ENCODE measurements around the gene FAM149A. TPM values are rescaled to one million over a fixed set of nuclear protein-coding genes. Genes with fewer than 3 reads are reported as not detected.

Gene FAM149A
- total RNA-seq, 1 experiment from 2014 or later, result 8.9 TPM

- TF ChIP-seq ATF3 (IDR thresholded peaks at IDR 0.05) (no peak), POLR2AphosphoS5 (IDR thresholded peaks at IDR 0.05; ENCODE audit: low read depth, low read length) (peak; percentile 31; the same call in 1 of the 2 replicates), ZBTB33 (IDR thresholded peaks at IDR 0.05; ENCODE audit: extremely low read depth, insufficient replicate concordance, low read length) (no peak), FOSL1 (IDR thresholded peaks at IDR 0.05; ENCODE audit: low read depth) (no peak), ZNF274 (IDR thresholded peaks at IDR 0.05; ENCODE audit: low read depth, low read length) (no peak), RAD21 (IDR thresholded peaks at IDR 0.05; ENCODE audit: low read depth) (peak; percentile 67), POLR2A (IDR thresholded peaks at IDR 0.05; ENCODE audit: borderline replicate concordance, extremely low read depth, insufficient read depth, insufficient read length) (no peak), SIN3A (IDR thresholded peaks at IDR 0.05; ENCODE audit: low read depth) (no peak), JUND (IDR thresholded peaks at IDR 0.05) (no peak), TCF7L2 (IDR thresholded peaks at IDR 0.05; ENCODE audit: borderline replicate concordance, extremely low read depth, insufficient read depth, insufficient read length) (no peak), SP1 (IDR thresholded peaks at IDR 0.05; ENCODE audit: low read depth) (no peak)
These were observed 97.2 kb downstream of the FAM149A start (continued) for GRCh38 chr4:186201535-186202230.

GRCh38 chr4:186202490-186203140 is 98.1 kb downstream of the FAM149A start:
- ChIA-PET POLR2A (no interaction called here), RAD21 (ENCODE audit: low non-redundant PET in 1 of 2, low total read pairs in 2 of 2, uncharacterized antibody in 2 of 2, unreplicated experiment in 2 of 2) (no interaction called here), CTCF (interaction anchor here (1.3 to 1.8 kb wide), 4 partner anchors 10 to 135 kb away, joined by 3 to 11 read pairs (median 6); partner anchors contain the start of gene CYP4V2)
- no TSS peak for BruUV-seq (replicated peaks)
- H3K9me2 ChIP-seq (ENCODE audit: insufficient read depth), result no peaks in the 10 kb centered on the region
- H3K36me3 ChIP-seq (ENCODE audit: control insufficient read depth in 1 of 2, insufficient read depth in 2 of 2, low read length in 2 of 2), result no peaks in the 10 kb centered on the region
- no peak overlapping the region for H3K27ac ChIP-seq (ENCODE audit: low read depth, low read length)
- no peaks in the 10 kb centered on the region for H3K9me3 ChIP-seq (ENCODE audit: control insufficient read depth in 1 of 2, insufficient read depth in 1 of 2, low read depth in 1 of 2, low read length in 2 of 2)
- no peak overlapping the region for H3K4me3 ChIP-seq (replicated peaks in 1 of 2; ENCODE audit: low read depth in 1 of 2, low read length in 2 of 2)
- H2AFZ ChIP-seq (ENCODE audit: low read depth, low read length, poor library complexity, severe bottlenecking), result peak overlapping the region; percentile 74
- no peaks in the 10 kb centered on the region for H3K79me2 ChIP-seq (ENCODE audit: insufficient read depth, low read length)
- H3K27me3 ChIP-seq (ENCODE audit: insufficient read depth, low read length), result no peaks in the 10 kb centered on the region
- H3K4me2 ChIP-seq (ENCODE audit: low read length), result peak overlapping the region; percentile 45; the same call in 1 of the 2 replicates
- H4K20me1 ChIP-seq (ENCODE audit: insufficient read depth), result no peaks in the 10 kb centered on the region
- intact Hi-C loops (cut with micrococcal nuclease), result no loop called here
- H3K9ac ChIP-seq (ENCODE audit: low read length), result no peak overlapping the region
- ATAC-seq (no peak), DNase-seq (ENCODE audit: low read depth, low spot score) (no peak)
- peaks cover 0 to 17% of the 10 kb centered on the region in 2 experiments; a peak in 2 of 4 replicates for H3K4me1 ChIP-seq (ENCODE audit: control insufficient read depth in 1 of 2, insufficient read depth in 2 of 2, low read length in 2 of 2)
- TF ChIP-seq ZNF274 (IDR thresholded peaks at IDR 0.05; ENCODE audit: low read depth, low read length) (no peak), POLR2A (IDR thresholded peaks at IDR 0.05; ENCODE audit: borderline replicate concordance, extremely low read depth, insufficient read depth, insufficient read length) (no peak), CTCF (IDR thresholded peaks at IDR 0.05 in 2 of 3, conservative IDR thresholded peaks at IDR 0.05 in 1 of 3; ENCODE audit: borderline replicate concordance in 1 of 3, insufficient read depth in 1 of 3, low read depth in 2 of 3, low read length in 2 of 3) (no peak), ZBTB33 (IDR thresholded peaks at IDR 0.05; ENCODE audit: extremely low read depth, insufficient replicate concordance, low read length) (no peak), EGR1 (IDR thresholded peaks at IDR 0.05; ENCODE audit: low read depth) (no peak), EZH2 (IDR thresholded peaks at IDR 0.05) (no peak), RAD21 (IDR thresholded peaks at IDR 0.05; ENCODE audit: low read depth) (no peak), YY1 (IDR thresholded peaks at IDR 0.05; ENCODE audit: extremely low read depth, insufficient replicate concordance, low read depth, low read length) (no peak)

Measured in HCT116 (cell line).